ENCODE data around the gene NAA15.
A peak's percentile ranks its signal among the peaks of the same experiment; 100 is the strongest.

NAA15 gene

DNA sequence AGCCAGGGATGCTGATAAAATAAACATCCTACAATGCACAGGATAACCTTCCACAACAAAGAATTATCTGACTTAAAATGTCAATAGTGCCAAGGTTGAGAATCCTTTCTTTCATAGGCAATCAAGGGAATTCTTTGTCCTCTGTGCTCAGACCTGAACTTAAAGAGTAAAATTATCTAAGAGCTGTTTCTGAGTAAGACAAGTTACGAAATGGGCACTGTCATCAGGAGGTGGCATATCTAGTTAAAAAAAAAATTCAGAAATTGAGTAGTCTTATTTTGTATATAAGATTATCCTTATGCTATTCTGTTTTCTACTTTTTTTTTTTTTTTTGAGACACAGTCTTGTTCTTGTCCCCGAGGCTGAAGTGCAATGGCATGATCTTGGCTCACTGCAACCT lies 149.3 kb downstream of the NAA15 start:
- no peak for DNase-seq (ENCODE audit: low read depth)
- TF ChIP-seq, protein P1, sequence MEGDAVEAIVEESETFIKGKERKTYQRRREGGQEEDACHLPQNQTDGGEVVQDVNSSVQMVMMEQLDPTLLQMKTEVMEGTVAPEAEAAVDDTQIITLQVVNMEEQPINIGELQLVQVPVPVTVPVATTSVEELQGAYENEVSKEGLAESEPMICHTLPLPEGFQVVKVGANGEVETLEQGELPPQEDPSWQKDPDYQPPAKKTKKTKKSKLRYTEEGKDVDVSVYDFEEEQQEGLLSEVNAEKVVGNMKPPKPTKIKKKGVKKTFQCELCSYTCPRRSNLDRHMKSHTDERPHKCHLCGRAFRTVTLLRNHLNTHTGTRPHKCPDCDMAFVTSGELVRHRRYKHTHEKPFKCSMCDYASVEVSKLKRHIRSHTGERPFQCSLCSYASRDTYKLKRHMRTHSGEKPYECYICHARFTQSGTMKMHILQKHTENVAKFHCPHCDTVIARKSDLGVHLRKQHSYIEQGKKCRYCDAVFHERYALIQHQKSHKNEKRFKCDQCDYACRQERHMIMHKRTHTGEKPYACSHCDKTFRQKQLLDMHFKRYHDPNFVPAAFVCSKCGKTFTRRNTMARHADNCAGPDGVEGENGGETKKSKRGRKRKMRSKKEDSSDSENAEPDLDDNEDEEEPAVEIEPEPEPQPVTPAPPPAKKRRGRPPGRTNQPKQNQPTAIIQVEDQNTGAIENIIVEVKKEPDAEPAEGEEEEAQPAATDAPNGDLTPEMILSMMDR (IDR thresholded peaks at IDR 0.05; ENCODE audit: low read length, missing control alignments) = no peak
- no peak overlapping the region for H3K4me3 ChIP-seq (replicated peaks; ENCODE audit: low read depth, low read length)

GRCh38 chr4:139451997-139452396 lies 150.7 kb downstream of the NAA15 start:
- TF ChIP-seq, protein P1 (IDR thresholded peaks at IDR 0.05; ENCODE audit: low read length, missing control alignments) = no peak
- no peak for DNase-seq (ENCODE audit: low read depth)
- peak overlapping the region; percentile 96 for H3K4me3 ChIP-seq (replicated peaks; ENCODE audit: low read depth, low read length)

- DNase-seq (ENCODE audit: low read depth) = no peak
- H3K4me3 ChIP-seq (replicated peaks; ENCODE audit: low read depth, low read length) = peak overlapping the region; percentile 96
- TF ChIP-seq, protein P1 (IDR thresholded peaks at IDR 0.05; ENCODE audit: low read length, missing control alignments) = peak; percentile 31
These were observed 151.7 kb downstream of the NAA15 start for GRCh38 chr4:139453041-139453370.

DNA sequence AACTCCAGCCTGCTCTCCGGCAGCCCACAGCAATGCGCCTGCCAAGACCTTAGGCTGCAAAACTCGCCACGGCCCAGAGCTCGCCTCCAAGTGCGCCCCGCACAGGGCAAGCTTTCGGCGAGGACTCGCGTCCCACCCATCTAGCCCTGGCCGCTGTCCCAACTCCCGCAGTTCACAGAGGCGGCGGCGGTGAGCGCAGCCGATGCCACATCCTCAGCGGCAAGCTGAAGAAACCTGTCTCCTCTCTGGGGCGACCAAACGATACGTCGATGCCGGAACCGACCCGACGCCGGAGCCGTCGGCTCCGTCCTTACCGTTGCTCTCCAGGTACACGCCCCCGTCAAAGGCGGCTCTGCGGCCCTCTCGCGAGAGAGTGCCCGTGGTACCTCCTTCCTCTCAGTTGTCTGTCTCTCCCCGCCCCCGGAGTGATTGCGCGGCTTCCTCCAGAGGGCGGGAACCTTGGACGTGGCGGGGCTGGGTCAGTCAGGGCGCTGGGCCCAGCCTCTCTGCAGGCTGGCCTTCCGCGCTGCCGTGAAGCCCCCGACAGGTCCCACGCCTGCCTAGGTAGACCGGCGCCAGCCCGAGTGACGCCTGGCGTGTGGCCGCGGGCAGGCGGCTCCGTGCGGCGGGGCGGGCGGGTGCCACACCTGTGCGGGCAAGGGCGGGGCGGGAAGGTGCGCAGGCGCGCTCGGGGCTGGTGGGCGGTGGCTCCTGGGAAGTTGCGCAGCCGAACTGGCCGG lies 152.2 kb downstream of the NAA15 start:
- DNase-seq (ENCODE audit: low read depth) = peak; percentile 98
- TF ChIP-seq, protein P1 (IDR thresholded peaks at IDR 0.05; ENCODE audit: low read length, missing control alignments) = peak; percentile 1
- H3K4me3 ChIP-seq (replicated peaks; ENCODE audit: low read depth, low read length) = peak overlapping the region; percentile 96

DNA sequence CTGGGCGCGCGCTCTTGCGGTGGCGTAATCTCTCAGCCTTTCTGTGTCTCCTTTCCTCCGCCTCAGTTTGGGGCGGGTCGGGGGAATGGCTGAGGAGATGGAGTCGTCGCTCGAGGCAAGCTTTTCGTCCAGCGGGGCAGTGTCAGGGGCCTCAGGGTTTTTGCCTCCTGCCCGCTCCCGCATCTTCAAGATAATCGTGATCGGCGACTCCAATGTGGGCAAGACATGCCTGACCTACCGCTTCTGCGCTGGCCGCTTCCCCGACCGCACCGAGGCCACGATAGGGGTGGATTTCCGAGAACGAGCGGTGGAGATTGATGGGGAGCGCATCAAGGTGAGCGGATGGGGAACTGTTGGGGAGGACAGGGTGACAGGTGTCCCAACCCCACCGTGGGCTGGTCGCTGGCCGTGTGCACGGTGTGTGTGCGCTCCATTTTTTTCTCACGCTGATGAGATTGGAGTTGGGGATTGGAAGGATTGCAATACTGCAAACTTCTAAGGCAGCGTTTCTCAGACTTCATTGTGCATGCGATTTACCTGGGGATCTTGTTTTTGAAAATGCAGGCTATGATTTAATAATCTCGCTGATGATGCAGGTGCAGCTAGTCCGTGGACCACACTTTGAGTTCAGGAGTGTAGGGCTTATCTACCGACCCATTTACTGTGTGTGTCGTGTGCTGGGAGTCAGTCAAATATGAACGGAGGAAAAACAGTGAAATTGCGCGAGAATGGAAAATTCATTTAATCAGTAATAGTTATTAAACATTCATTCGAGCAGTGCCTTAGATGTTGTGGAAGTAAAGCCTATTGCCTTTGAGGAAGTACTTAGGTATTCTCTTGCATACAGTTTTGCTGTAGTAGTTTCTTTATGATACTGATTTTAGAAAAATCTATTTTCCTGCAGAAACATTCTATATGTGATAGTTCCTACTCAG lies 153.1 kb downstream of the NAA15 start, which contains the start of gene RAB33B:
RAB33B (plus strand) TSS at position 11 of the 935 bp plus-strand sequence; CDS start at position 86, 75 bp downstream.
- peak; percentile 92 for DNase-seq (ENCODE audit: low read depth)
- TF ChIP-seq, protein P1 (IDR thresholded peaks at IDR 0.05; ENCODE audit: low read length, missing control alignments) = no peak
- H3K4me3 ChIP-seq (replicated peaks; ENCODE audit: low read depth, low read length) = peak within 1 kb of the TSS; percentile 96

GRCh38 chr4:139455126-139455538 lies 153.8 kb downstream of the NAA15 start:
- TF ChIP-seq, protein P1 (IDR thresholded peaks at IDR 0.05; ENCODE audit: low read length, missing control alignments) = no peak
- no peak for DNase-seq (ENCODE audit: low read depth)
- H3K4me3 ChIP-seq (replicated peaks; ENCODE audit: low read depth, low read length) = peak overlapping the region; percentile 96

All from fibroblast of pulmonary artery (primary cell).